ENCODE results near the gene HOXA10. TPM values are rescaled to one million over a fixed set of nuclear protein-coding genes. Genes with fewer than 3 reads are reported as not detected.

HOXA10 gene
- total RNA-seq, 1 donor from 2014 or later: 27.3 TPM

GRCh38 chr7:27191161-27191731 lies 17.1 kb upstream of the HOXA10 start:
- DNase-seq (ENCODE audit: low read depth): no peak

DNA sequence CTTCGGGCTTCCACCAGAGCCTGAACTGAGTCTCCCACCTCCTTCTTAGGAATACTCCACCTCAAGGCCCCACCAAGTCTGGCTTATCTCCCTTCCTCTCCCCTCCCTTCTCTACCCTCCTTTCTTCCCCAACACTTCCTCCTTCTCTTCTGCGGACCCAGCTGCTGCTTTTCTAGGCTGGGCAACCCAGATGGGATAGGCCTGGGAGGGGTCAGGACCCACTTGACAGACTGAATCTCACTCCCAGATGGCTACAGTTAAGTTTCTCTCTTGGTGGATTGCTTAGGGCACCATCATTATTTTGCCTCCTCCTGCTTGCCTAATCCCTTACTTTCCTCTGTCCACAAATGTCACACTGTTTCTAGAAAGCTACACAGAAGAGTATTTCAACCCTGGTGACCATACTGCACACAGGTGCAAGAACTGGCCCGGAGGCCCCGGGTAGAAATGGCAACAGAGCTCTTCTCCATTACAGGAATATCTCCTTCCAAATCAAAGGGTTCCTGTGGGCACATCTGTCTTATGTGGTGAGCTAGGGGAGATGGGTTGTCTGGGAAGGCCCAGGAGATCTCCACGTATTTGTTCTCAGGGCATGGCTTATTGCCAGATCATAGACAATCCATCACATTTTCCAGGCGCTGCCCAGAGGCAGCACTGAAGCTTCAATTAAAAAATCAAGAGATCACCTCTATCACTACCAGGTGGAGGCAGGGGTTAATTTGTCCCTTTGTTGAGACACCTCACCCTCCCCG lies 16.1 kb upstream of the HOXA10 start:
- no peak for DNase-seq (ENCODE audit: low read depth)

DNA sequence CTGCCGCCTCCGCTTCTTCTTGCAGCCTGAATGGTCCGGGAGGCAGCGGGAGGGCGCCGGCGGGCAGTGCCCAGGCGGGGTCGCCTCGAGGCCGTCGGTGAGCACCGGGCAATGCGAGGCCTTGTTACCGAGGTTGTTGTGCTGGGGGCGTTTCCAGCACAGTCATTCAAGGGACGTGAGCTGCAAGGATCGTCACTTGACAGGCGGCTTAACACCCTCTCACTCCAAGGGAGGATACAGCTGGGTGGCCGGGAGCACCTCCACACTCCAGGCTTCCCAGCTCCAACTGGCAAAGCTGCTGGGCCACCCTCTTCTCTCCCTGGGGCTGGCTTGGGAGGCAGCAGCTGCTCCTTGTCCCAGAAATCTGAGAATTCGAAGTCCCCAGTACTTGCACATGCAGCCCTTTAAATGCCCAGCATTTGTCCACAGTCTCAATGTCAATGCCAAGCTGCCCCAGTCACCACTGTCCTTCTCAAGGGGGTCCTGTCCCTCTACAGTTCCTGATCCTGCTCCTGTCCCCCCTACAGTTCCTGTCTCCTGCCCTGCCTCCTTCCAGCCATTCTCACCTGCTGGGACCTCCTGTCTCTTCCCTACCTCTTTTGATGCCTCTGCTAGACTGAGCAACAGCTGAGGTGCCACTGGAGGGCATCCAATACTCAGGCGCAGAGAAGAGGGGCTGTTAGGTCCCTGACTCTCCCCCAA lies 15.3 kb upstream of the HOXA10 start:
- DNase-seq (ENCODE audit: low read depth): no peak

- DNase-seq (ENCODE audit: low read depth): no peak
Observed at GRCh38 chr7:27188386-27189294, 14.5 kb upstream of the HOXA10 start.

DNA sequence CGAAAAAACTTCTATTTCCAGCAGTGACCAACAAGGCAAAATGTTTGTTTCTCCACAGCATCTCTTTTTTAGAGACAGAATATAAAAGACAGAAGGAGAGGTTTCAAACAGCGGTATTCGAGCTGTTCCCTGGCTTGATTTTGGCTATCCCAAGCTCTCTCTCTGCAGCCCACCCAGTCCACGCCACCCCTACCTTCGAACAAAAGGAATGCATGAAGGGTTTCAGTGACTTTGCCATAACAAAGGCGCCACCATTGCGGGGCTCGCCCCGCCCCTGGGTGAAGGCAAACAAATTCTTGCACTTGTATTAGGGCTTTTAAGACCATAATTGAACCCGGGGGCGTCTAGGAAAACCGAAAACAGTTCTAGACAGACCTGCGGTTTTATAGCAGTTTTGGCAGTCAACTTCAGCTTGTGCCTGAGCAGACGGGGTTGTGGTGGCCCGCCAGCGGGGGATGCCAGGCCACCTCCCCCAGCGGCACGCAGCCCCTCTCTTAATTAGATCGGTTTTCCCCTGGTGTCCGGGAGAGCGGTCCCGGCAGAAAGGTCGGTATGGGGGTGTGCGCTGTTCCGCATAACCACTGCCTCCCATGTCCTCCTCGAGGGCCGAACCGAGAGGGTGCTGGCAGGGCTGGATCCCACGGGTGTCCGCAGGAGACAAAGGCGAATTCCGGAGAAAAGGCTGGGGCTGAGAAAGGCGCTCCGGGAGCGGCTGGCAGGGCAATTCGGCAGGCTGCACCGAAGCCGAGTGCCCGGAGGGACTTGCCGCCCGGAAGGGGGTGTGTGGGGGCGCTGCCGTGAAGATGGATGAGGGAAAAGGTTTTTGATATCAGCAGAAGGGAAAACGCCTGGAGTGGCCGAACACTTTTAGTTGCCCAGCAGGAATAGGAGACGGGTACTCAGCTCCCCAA lies 13.6 kb upstream of the HOXA10 start:
- no peak for DNase-seq (ENCODE audit: low read depth)

DNA sequence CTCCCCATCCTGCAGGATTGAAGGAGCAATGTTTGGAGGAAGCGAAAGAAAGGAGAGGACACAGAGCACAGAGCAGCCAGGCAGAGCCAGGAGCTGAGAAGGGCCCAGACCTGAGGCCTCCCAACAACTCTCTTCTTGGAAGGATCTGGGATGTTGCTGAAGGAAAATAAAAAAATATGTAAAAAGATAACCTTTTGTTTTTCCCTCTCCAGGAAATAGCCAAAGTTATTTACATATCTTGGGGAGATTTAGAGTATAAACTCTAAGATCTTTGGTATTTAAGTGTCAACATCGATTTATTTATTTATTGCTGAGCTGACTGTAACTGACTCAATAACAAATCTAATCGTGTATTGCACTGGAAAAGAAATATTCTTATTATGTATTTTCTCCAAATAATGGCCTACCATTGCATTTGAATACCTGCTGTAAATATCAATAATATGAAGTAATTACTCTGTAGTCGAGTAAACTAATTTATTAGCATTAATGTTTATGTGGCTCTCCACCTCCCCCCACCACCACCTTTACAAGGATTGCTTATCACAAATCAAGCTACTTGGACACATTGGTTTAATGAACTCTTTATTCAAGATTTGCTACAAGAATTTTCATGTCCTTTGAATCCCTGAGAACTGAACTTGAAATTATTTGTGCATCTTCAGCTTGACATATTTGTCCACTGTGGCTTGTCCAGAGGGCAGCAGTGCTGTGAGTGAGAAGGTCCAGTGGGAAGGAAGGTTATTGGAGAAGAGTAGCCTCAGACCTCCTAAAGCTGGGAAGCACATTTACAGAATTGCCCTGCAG lies 12.8 kb upstream of the HOXA10 start:
- no peak for DNase-seq (ENCODE audit: low read depth)

DNA sequence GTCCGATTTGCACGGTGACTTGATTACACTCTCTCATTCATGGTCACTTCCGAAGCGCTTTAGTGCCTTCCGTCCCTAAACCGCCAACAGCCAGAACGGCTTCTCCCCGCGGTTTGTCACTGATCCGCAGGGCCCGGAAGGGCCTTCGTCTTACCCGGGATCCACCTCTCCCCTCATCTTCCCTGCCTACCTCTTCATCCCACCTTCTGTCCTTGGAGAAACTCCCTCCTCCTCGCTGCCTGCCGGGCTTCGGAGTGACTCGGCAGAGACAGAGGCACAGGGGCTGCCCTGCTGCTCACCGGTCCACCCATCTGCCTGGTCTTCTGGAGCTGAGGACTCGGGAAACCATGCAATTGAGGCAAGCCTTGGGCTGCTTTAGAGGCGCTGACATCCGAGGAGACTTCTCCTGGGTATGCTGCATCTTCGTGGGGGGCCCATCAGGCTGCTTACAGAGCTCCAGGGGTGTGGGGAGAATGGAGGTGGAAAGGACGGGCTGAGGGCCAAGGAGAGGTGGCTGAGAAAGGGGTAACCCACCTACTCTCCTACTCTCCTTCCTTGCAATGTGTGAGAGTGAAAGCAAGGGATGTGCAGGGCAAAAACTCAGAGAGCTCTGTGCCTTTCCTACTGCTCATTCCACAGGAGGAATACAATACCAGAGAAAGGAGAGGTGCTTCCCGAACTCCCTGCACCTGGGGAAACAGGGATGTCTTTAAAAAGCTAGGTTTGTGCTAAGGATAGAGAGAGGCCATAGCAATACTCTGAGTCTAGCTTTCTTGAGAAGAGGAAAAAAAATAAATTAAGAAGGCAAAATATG lies 11.9 kb upstream of the HOXA10 start:
- DNase-seq (ENCODE audit: low read depth): no peak

DNA sequence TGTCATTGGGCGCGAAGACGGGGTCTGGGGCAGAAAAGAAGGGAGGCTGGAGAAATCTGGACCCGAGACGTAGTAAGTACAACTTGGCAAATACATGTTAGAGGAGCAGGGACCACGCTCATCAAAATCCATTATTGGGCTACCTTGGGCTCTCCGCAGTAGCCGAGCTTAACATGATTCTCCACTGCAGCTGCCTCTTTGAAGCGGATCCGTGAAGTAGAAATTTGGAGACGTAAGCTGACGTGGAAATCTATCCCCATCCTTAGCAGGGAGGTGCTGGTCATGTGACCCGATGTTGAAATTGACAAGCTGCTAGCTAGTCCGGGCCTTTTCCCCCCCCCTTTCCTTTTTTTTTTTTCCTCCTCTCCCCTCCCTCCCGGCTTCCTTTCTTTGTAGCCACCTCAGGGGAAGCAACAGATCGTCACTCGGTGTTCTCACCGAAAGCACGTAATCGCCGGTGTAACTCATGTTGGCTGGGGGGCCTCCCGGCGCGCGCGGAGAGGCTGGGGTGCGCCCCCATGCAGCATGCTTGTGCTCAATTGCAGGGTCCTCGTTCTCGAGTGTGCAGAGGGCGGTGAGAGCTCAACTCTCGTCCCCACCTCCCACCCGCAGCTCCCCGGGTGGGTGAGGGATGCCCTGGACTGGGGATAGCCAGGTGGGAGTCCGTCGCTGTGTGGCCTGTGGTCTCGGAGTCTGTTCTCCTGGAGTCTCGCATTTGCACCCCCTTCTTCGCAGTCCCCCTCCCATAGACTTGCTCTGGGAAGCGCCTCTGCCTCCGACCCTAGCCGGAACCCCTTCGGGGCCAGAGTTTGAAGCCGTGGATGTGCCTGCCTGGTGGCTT lies 11.1 kb upstream of the HOXA10 start, which contains the start of gene HOXA11:
TSS of gene HOXA11 (minus strand) at position 220 of the 841 bp plus-strand sequence. CDS start at position 132, 88 bp downstream.
- peak; percentile 96 for DNase-seq (ENCODE audit: low read depth)

- DNase-seq (ENCODE audit: low read depth): no peak
Observed at GRCh38 chr7:27184337-27185012, 10.4 kb upstream of the HOXA10 start.

DNA sequence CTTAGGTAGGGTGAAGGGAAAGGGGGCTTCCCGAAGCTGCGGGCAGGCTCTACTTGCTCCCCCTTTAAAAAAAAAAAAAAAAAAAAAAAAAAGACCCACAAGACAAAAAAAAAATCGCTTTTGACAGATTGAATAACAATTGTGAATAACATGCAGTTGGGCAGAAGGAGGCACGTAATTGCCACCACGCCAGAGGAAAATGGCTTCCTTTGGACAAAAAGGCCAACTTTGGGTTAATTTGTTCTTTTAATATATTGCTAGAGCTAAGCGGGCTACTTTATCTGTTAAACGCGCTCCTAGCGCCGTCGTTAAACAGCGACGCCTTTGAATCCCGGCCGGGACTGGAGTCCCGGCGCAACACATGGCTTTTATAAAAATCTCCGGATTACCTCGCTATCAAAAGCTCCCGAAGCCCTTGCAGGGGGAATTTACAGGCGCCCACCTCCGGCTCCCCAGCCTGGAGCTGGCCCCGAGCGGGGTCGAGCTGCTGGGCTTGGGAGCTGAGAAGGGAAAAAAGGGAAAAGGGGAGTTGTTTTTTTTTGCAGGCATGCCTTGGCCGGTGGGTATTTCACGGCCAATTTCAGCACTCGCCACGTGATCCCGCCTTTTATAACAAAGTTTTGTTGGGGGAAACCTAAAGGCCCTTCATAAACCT lies 9.7 kb upstream of the HOXA10 start:
- DNase-seq (ENCODE audit: low read depth): no peak

DNA sequence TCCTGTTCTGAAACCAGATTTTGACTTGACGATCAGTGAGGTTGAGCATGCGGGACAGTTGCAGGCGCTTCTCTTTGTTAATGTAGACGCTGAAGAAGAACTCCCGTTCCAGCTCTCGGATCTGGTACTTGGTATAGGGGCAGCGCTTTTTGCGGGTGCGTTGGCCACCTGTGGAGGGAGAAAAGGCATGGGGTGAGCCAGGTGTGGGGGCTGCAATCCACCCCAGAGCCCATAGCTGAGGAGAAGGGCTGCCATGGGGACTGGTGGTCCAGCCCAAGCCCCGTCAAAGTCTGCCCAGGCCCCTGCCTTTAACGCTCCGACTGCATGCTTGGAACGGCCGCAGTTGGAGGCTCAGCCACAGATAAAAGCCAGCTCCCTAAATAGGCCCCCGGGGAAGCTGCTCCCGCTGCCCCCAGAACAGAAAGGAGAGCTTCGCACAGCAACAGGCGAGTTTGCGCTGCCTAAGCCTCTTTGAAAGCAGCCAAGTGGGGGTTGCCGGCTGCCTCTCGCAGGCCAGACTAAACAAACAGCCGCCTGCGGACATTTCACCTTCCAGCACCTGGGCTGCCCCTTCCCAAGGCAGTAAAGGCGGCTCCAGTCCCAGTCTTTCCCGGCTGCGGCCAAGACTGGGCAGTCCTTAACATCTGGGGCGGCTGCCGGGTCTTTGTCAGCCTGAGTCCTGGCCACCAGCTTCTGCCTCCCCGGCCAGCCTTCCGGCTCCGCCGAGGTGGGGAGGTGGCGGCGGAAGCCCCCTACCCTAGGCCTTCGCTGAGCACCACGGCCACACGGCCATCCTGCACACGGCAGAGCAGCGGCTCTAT lies 9.0 kb upstream of the HOXA10 start:
- no peak for DNase-seq (ENCODE audit: low read depth)

DNA sequence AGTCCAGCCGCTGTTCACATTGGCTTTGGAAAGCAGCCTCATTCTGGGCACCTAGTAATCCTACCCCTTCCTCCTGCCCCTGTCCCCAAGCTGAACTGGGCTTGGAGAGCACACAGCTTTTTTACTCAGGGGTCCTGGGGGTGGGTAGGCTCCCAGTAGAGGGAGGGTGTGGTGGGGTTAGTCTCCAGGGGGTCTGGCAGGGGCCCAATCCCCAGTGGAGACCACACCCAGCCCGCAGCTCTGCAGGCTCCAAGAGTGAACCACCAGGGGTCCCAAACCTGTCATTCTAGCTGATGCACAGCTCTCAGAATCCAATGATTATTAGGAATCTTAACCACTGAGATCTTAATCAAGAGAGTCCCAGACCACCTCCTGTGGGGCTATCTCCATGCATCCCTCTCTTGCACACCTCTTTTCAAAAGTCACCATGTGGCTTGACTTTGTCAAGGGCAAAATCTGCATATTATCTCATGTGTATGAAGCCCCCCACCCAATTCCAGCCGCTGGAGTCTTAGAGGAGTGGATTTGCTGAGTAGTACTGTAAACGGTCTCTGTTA lies 8.2 kb upstream of the HOXA10 start:
- no peak for DNase-seq (ENCODE audit: low read depth)

DNA sequence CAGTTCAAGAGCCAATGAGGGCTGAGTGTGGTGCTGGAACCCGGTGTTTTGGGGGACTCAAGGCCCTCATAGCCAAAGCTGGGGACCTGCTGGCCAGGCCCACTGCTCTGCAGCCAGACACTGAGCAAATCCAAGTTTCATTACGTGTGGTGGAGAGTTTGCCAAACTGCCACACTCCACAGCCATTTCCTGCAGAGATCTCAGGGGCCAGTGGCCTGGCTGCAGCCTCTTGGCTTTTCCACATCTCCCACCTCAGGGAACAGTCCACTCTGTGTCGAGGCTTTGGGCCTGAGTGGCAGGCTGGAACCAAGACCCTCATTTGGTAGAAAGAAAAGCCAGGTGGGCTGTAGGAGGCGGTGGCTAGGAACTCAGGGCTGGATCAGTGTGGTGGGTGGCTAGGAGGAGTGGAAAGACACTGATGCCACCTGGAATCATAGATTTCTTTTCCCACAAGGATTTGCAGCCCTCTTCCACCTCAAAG lies 7.7 kb upstream of the HOXA10 start:
- DNase-seq (ENCODE audit: low read depth): no peak

- no peak for DNase-seq (ENCODE audit: low read depth)
Observed at GRCh38 chr7:27180431-27181420, 6.6 kb upstream of the HOXA10 start.

Measured in renal cortical epithelial cell (primary cell).